ENCODE results near the gene NACAD. TPM values are rescaled to one million over a fixed set of nuclear protein-coding genes. Genes with fewer than 3 reads are reported as not detected.
"Not testable (repeated sequence)": the region's sequence is repeated elsewhere in the genome, so short reads cannot be mapped to it uniquely, and the experiment has no call there.

The NACAD gene
- total RNA-seq, 1 experiment from 2014 or later: 3.2 TPM

DNA sequence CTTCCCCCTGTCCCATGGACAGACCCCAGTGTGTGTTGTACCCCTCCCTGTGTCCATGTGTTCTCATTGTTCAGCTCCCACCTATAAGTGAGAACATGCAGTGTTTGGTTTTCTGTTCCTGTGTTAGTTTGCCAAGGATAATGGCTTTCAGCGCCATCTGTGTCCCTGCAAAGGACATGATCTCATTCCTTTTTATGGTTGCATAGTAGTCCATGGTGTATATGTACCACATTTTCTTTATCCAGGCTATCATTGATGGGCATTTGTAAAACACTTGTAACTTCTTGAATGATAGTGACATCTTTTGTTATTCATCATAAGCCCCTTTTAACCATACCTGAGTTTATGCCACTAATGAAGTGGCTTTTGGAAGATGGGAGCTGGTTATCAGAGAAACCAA, 25.5 kb upstream of the NACAD start:
- not testable (repeated sequence) for DNase-seq (ENCODE audit: low read depth)

- DNase-seq (ENCODE audit: low read depth): peak; percentile 37
Measured at GRCh38 chr7:45112648-45113047, 23.9 kb upstream of the NACAD start.

- DNase-seq (ENCODE audit: low read depth): peak; percentile 94
Measured at GRCh38 chr7:45111298-45112223, 22.8 kb upstream of the NACAD start, which contains the start of gene TBRG4. Gene TBRG4, minus strand, starts transcription at chr7:45111697. Its CDS starts 2,460 bp downstream, at chr7:45109237.

DNA sequence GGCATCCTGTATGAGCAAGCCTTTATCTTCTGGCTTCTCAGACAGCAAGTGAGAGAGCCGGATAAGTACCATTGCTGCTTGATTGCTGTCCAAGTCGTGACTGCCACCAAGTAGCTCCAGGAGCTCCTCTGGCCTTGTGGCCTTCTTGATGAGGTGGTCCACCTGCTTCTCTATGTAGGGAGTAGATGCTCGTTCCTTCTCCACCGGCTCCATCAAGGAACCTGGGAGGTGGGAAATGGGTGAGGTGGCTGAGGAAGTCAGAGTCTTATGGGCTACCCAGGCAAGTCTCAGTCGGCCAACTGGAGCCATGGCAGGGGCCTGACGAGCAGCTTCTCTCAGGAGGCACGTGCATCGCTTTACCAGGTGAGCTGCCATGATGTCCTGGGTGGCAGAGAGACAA, 20.1 kb upstream of the NACAD start:
- DNase-seq (ENCODE audit: low read depth): no peak

DNA sequence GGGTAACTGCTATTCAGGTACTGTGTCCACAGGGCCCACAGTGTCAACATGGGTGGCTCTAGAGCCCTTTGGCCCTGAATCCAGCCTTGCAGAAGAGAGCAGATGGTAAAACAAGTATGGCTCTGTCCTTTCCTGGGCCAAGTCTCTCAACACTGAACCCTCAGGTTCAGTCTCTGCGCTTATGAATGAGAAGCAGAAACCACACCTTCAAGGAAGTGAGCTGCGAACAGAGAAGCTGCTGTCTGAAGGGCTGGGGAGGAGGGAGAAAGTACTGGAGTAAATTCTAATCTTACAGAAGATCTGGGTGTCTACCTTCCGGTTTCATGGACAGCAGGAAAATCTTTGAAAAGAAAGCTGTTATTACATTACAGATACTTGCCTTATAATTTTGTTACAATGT, 18.6 kb upstream of the NACAD start:
- no peak for DNase-seq (ENCODE audit: low read depth)

DNA sequence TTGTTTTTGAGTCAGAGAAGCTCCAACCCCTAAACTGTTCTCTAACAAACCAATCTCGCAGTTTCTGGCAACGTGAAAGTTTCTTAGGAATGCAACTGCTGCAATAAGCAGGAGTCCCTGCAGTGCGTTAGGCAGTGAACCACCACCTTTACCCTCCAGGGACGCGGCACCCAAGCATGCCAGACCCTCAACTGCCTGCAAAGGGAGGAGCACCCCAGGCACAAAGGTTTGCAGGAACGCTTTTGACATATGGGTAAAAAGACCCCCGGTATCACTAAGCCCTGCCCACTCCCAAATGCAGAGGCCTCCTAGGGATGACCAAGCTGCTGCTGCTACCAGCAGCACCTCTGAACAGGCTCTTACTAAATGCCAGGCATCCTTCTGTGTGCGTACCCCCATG, 18.1 kb upstream of the NACAD start:
- no peak for DNase-seq (ENCODE audit: low read depth)

- DNase-seq (ENCODE audit: low read depth): no peak
Measured at GRCh38 chr7:45105588-45106188, 16.9 kb upstream of the NACAD start.

DNA sequence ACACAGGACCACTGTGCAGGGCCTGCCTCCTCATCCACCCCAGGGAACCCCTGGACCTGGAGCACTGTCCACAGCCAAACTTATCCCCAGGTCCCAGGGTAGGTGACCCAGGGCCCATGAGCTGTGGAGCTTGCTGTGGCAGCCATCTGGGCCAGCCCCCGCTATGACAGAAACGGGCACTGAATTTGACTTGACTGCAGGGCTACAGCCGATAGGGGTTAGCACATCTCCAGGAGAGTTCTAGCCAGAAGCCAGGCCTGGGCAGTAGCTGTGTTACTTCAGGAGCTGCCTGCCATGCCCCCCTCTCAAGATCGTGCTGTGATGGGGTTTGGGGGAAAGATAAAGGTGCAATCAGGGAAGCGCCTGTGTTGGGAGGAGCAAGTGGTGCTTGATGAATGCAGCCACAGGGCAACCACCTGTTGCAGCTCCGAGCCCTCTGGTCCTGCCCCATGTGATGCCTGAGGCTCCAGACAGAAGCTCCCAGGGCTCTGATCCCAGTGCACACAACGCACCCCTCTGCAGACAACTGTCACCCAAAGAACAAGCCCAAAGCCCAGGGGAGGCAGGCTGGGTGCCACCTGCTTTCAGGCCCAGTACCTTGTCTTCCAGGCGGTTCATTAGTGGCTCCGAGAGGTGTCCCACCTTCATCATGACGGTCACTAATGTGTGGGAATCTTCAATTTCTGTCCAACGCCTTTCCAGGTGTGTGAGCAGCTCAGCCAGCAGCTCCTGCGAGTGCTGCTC, 16.2 kb upstream of the NACAD start:
- DNase-seq (ENCODE audit: low read depth): no peak

GRCh38 chr7:45103958-45104843, 15.4 kb upstream of the NACAD start:
- DNase-seq (ENCODE audit: low read depth): no peak

- DNase-seq (ENCODE audit: low read depth): no peak
Measured at GRCh38 chr7:45102785-45103712, 14.3 kb upstream of the NACAD start.

DNA sequence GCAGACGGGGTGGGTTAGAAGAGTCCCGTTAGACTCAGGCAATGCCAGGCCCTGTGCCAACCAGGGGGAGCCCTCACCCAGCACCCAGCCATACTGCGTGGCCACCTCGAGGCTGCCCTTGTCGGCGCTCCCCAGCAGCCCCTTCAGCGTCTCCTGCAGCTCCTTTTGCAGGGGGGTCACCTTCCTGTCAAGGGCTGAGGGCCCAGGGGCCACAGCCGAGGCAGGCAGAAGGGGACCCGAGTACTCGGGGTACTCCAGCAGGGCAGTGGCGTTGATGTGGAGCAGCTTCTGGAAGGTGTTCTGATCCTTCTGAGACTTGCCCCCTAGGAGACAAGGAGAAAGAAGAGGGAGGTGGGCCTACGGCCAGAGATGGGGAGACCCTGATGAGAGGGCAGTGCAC, 13.0 kb upstream of the NACAD start:
- no peak for DNase-seq (ENCODE audit: low read depth)

DNA sequence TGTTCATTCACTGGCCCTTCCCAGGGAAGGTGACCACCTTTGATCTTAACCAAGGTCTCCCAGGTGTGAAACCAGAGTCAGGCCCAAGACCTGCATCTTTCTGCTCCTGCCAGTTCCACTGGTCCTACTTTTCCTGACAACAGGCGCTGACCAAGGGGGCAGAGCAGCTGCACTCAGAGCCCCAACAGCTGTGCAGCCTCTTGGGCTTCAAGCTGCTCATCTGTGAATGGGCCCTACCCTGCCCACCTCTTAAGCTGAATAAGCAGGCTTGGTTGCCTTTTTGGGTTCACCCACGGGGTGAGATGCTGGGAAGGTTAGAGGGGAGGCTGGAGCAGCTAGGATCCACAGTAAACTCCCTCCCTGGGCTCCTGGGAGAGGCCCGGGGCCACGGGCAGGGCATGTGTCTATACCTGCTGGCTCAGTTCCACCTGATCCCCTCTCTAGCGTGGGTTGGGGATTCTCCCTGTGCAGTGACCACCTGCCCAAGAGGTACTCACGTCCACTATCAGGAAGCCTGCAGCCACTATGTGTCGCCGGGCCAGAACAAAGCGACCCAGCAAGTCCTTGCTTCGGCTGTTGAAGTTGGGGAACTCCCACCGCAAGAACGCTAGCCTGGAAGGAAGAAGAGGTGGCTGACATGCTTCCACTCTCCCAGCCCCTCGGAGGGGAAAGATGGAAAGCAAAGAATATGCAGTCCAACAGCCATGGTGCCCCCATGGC, 12.2 kb upstream of the NACAD start:
- DNase-seq (ENCODE audit: low read depth): no peak

- DNase-seq (ENCODE audit: low read depth): no peak
Measured at GRCh38 chr7:45099891-45100760, 11.4 kb upstream of the NACAD start.

- DNase-seq (ENCODE audit: low read depth): peak; percentile 14
Measured at GRCh38 chr7:45098983-45099839, 10.4 kb upstream of the NACAD start.

- no peak for DNase-seq (ENCODE audit: low read depth)
Measured at GRCh38 chr7:45092931-45093235, 4.1 kb upstream of the NACAD start.

- DNase-seq (ENCODE audit: low read depth): peak; percentile 90
Measured at GRCh38 chr7:45092100-45092930, 3.5 kb upstream of the NACAD start.

DNA sequence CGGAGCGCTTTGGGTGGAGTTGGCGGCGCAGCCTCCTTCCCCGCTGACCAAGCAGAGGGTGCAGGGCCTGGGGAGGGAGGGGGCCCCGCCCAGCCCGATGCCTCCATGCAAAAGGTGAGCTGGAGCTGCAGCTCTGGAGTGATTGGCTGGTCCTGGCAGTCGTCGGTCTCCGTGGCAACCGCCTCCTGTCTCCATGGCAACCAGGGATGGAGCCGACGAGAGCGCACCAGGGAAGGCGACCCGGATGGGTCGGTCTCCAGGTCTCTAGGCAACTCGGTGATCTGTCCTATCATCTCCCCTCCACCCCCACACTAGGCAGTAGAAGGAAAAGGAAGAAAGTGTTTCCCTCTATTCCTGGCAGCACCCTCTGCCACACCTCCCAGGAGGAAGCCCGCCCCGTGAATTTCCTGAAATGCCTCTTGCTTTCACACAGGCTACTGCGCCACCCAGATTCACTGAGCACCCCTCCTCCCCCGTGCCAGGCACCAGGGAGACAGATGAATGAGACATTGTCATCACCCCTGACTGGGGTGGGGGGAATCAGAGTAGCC, 647 bp upstream of the NACAD start:
- peak; percentile 64 for DNase-seq (ENCODE audit: low read depth)
